Heart right ventricle (tissue), 16 donors: Measurements from ENCODE around the gene IQGAP2. TPM values are rescaled to one million over a fixed set of nuclear protein-coding genes. Genes with fewer than 3 reads are reported as not detected.

Experiments used
- ATAC-seq, 8 donors: fragments of 200-7000 bp; cut with Tn5 transposase; one replicate each; pipeline ENCODE4 v1.9.1; 2020; ENCODE audit warnings: mild to moderate bottlenecking in 8 of 8, moderate library complexity in 8 of 8, moderate number of reproducible peaks in 1 of 8
- DNase-seq, 2 donors: peaks; one replicate each; pipeline ENCODE4 v3.0.0-alpha.2; 2020
- H3K27ac ChIP-seq, 10 donors: fragments of 200-600 bp; sonication (generic) in 2 of 10; one replicate each; pipeline versions ENCODE4 v1.5.0 to v1.8.0; 2020 to 2022; ENCODE audit warnings: mild to moderate bottlenecking in 3 of 10
- H3K27me3 ChIP-seq, 7 donors: fragments of 200-600 bp; one replicate each; pipeline ENCODE4 v1.8.0; 2021 to 2022; ENCODE audit warnings: mild to moderate bottlenecking in 2 of 7
- H3K36me3 ChIP-seq, 9 donors: fragments of 200-600 bp; sonication (generic) in 1 of 9; one replicate each; pipeline versions ENCODE4 v1.5.0 to v1.8.0; 2020 to 2022; ENCODE audit warnings: mild to moderate bottlenecking in 2 of 9
- H3K4me1 ChIP-seq, 9 donors: fragments of 200-600 bp; sonication (generic) in 1 of 9; one replicate each; pipeline versions ENCODE4 v1.5.0 to v1.8.0; 2020 to 2022; ENCODE audit warnings: mild to moderate bottlenecking in 4 of 9
- H3K4me3 ChIP-seq, 10 donors: fragments of 200-600 bp; sonication (generic) in 2 of 10; one replicate each; pipeline versions ENCODE4 v1.5.0 to v1.8.0; 2020 to 2022; ENCODE audit warnings: mild to moderate bottlenecking in 7 of 10, moderate library complexity in 2 of 10
- H3K9me3 ChIP-seq, 11 donors: fragments of 200-600 bp in 10 of 11; sonication (generic) in 2 of 11; one replicate each; pipeline versions ENCODE4 v1.5.0 to v1.8.0; 2013 to 2022; ENCODE audit warnings: mild to moderate bottlenecking in 2 of 11, control low read depth in 1 of 11, moderate library complexity in 1 of 11
- CTCF ChIP-seq, 9 donors: fragments of 200-600 bp; sonication (generic) in 2 of 9; IDR thresholded peaks; one replicate each; pipeline versions ENCODE4 v1.5.0 to v1.8.0; 2021 to 2022; ENCODE audit warnings: antibody characterized with exemption in 9 of 9, mild to moderate bottlenecking in 5 of 9, moderate library complexity in 1 of 9
- WGBS, 2 donors: extraction: QIAGEN DNeasy Blood & Tissue Kit; methylation state at CpG; one replicate each; pipeline ENCODE4 v1.1.7; 2013; ENCODE audit warnings: inconsistent platforms in 1 of 2; 5-methylcytosine and 5-hydroxymethylcytosine counted together
- intact Hi-C, 10 donors: fragments of 100-400 bp; cut with DNase I; formaldehyde crosslinking; loops; one replicate each; pipeline versions ENCODE4 v1.11.1 to v1.14.2; 2022
- polyA plus RNA-seq, 2 donors: library from polyadenylated mRNA; stranded (reverse); fragments of 200-250 nt; gene quantifications; one replicate each; pipeline ENCODE4 v1.2.3, GENCODE V29; 2013
- total RNA-seq, 10 donors: library from RNA; stranded (reverse); fragmentation: NEBNext Ultra II Directional in 3 of 10; extraction: Animal tissue kit (Norgen Biotek cat#: 25700) in 3 of 10; gene quantifications; one replicate each; pipeline versions ENCODE4 v1.2.1 to v1.2.4, GENCODE V29; 2021 to 2023
- donor health status: Arrhythmogenic right ventricular cardiomyopathy.
- donor health status: ischemic (EF 13 %, LVEDD 7.1; RV severe dilation, severe dysfunction).
- donor health status: healthy with polysubstance abuse.
- donor health status: DM: no; HTN: yes; CAD: no.
- donor health status: DM: no; HTN: no; CAD: no.
- donor health status: ischemic (EF 25% LVEDD 6.9; RV normal size, moderate dysfunction).
- donor health status: ischemic (EF 25% LVEDD 5.7; RV mildly dilated, moderate dysfunction).
- donor health status: healthy.
- donor health status: DM: yes; HTN: yes; CAD: no.
- donor health status: Ischemic cardiomyopathy.
- donor health status: ischemic (EF 35%, LVEDD 5.7; RV mildly dilated, moderate dysfunction).
- donor health status: nonischemic (EF 11% LVEDD 7.7; RV severe dilation, severe dysfunction).
- donor health status: DM: yes; HTN: yes; CAD: no.
- donor health status: PGD.
- donor health status: ischemic (EF 29% LVEDD 5.4; RV normal size, mild dysfunction).
- donor health status: nonischemic (EF 23%, LVEDD 6.1; RV moderate dilation, normal function).

Gene IQGAP2
- total and polyA plus RNA-seq, 12 donors, result 2.5 to 22.3 (median 5.0) TPM

DNA sequence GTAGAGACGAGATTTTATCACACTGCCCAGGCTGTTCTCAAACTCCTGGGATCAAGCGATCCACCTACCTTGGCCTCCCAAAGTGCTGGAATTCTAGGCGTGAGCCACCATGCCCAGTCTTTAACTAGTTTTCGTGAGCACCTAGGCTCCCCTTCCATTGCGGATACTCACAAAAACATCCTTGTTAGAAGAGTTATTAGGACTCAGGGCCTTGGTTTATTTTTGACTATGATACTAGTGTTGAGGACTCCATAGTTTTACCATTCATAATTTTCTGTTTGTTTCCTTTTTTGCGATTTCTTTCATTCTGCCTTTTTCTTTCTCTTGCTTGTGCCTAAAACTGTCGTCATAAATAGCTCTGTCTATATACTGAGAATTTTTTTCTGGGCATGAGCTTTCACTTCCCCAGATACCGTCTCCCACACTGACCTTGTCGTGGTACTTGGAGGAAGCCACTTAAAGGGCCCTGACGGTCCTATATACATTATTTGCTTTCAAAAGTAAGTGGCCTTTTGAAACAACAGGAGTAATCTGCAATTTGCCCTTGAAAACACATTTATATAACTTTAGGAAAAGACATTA, 318.0 kb downstream of the IQGAP2 start:
- H3K9me3 ChIP-seq, result peaks cover 0 to 3% (median 0%) of the 10 kb centered on the region in 11 donors
- no peak for TF ChIP-seq CTCF (IDR thresholded peaks at IDR 0.05)
- ATAC-seq (no peak), DNase-seq (no peak)
- WGBS, 2 donors, result 55 to 56% methylated on average over 10 of the region's 10 CpGs
- intact Hi-C loops, result no loop called here
- peak overlapping the region in 1 of 10 donors; percentile 15 for H3K4me3 ChIP-seq
- peaks cover 0 to 61% (median 25%) of the 10 kb centered on the region in 9 donors for H3K4me1 ChIP-seq
- no peaks in the 10 kb centered on the region for H3K36me3 ChIP-seq
- H3K27me3 ChIP-seq, result peaks cover 0 to 22% (median 0%) of the 10 kb centered on the region in 7 donors
- H3K27ac ChIP-seq, result peak overlapping the region in 2 of 10 donors; percentile 6 to 35

DNA sequence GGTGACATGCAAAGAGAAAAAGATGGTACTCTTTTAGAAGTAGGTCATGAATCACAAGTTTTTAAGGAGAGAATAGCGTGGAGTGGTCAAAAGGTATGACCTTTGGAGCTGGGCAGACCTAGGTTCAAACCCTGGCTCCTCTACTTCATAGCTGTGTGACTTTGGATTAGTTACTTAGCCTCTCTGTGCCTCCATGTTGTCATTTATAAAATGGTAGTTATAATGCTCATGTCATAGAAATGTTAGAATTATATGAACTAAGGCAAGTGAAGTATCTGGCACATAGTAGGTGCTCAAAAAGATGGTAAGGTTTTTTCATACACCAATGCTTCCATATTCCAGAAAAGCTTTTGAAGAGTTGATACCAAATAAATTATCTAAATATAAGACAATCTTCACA, 320.2 kb downstream of the IQGAP2 start:
- intact Hi-C loops, result no loop called here
- Histone ChIP-seq H3K27ac (no peak overlapping the region), H3K27me3 (peaks cover 0 to 1% (median 0%) of the 10 kb centered on the region in 7 donors), H3K9me3 (peaks cover 0 to 23% (median 0%) of the 10 kb centered on the region in 11 donors), H3K4me1 (peaks cover 0 to 48% (median 14%) of the 10 kb centered on the region in 9 donors), H3K4me3 (no peak overlapping the region), H3K36me3 (peaks cover 0 to 14% (median 0%) of the 10 kb centered on the region in 9 donors)
- no peak for TF ChIP-seq CTCF (IDR thresholded peaks at IDR 0.05)
- 89 to 94% methylated on average over 1 of the region's 1 CpG for WGBS, 2 donors
- ATAC-seq, result no peak
- no peak for DNase-seq

- H3K4me3 ChIP-seq, result no peak overlapping the region
- peaks cover 0 to 20% (median 0%) of the 10 kb centered on the region in 9 donors for H3K36me3 ChIP-seq
- intact Hi-C loops, result no loop called here
- DNase-seq (no peak), ATAC-seq (no peak)
- no peak overlapping the region for H3K27ac ChIP-seq
- WGBS, 2 donors, result 84 to 85% methylated on average over 1 of the region's 1 CpG
- H3K9me3 ChIP-seq, result peaks cover 0 to 30% (median 5%) of the 10 kb centered on the region in 11 donors
- no peaks in the 10 kb centered on the region for H3K27me3 ChIP-seq
- peaks cover 0 to 41% (median 8%) of the 10 kb centered on the region in 9 donors for H3K4me1 ChIP-seq
- TF ChIP-seq CTCF (IDR thresholded peaks at IDR 0.05), result no peak
Observed at GRCh38 chr5:76723906-76724305, 320.8 kb downstream of the IQGAP2 start.

GRCh38 chr5:76724871-76725270, 321.8 kb downstream of the IQGAP2 start:
- 85% methylated on average over 4 of the region's 4 CpGs for WGBS, 2 donors
- ATAC-seq (no peak), DNase-seq (no peak)
- no peak for TF ChIP-seq CTCF (IDR thresholded peaks at IDR 0.05)
- intact Hi-C loops, result no loop called here
- no peak overlapping the region for H3K27ac ChIP-seq
- peaks cover 0 to 34% (median 8%) of the 10 kb centered on the region in 9 donors for H3K4me1 ChIP-seq
- peaks cover 0 to 40% (median 14%) of the 10 kb centered on the region in 11 donors for H3K9me3 ChIP-seq
- H3K4me3 ChIP-seq, result no peak overlapping the region
- H3K36me3 ChIP-seq, result peaks cover 0 to 30% (median 0%) of the 10 kb centered on the region in 9 donors
- H3K27me3 ChIP-seq, result no peaks in the 10 kb centered on the region
